Measurements from ENCODE around the gene FAM89B. TPM values are rescaled to one million over a fixed set of nuclear protein-coding genes. Genes with fewer than 3 reads are reported as not detected.

Gene FAM89B
- polyA plus RNA-seq, 1 donor (not counting 4 experiments of a cell fraction or from before 2014, with no cell fraction given): 11.5 TPM

DNA sequence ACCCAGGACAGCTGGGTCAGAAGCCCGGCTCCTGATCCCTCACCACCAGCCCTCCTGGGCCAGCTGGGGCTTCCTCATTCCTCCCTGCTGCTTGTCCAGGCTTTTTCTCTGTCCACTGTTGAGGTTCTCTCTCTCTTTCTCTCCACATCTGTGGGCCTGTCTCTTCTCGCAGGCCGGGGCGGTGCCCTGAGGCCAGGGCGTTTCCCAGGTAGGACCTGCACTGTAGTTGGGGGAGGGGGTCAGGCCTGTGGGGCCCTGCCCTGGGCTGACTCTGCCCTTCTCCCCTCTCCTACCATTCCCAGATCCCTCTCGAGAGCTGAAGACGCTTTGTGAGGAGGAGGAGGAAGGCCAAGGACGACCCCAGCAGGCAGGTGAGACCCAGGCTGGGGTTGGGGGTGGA is 8.4 kb downstream of the FAM89B start:
- Histone ChIP-seq H3K9ac (ENCODE audit: control insufficient read depth, extremely low read depth, insufficient read depth, low read length) (no peak overlapping the region), H3K9me1 (ENCODE audit: control insufficient read depth, extremely low read depth, insufficient read depth, low read length) (no peaks in the 10 kb centered on the region), H3K27me3 (ENCODE audit: control insufficient read depth, extremely low read depth, insufficient read depth, low read length) (no peaks in the 10 kb centered on the region), H2AFZ (ENCODE audit: control insufficient read depth, low read length) (no peak overlapping the region), H3K36me3 (ENCODE audit: control insufficient read depth in 2 of 2, extremely low read depth in 1 of 2, insufficient read depth in 2 of 2, low read length in 2 of 2) (peaks cover 11 to 14% of the 10 kb centered on the region in 2 experiments), H3K4me2 (ENCODE audit: control insufficient read depth, extremely low read depth, insufficient read depth, low read depth, low read length) (no peak overlapping the region), H3K9me3 (ENCODE audit: control insufficient read depth, low read depth, low read length) (no peaks in the 10 kb centered on the region), H3K79me2 (ENCODE audit: control insufficient read depth, insufficient read depth, low read length) (peaks cover 2% of the 10 kb centered on the region), H3K27ac (ENCODE audit: control insufficient read depth, insufficient read depth, low read length) (no peak overlapping the region), H4K20me1 (ENCODE audit: control insufficient read depth, extremely low read depth, insufficient read depth, low read length) (peaks cover 4% of the 10 kb centered on the region), H3K4me3 (ENCODE audit: control insufficient read depth in 2 of 3, extremely low read depth in 1 of 3, insufficient read depth in 2 of 3, low read depth in 1 of 3, low read length in 3 of 3) (no peak overlapping the region), H3K4me1 (ENCODE audit: control insufficient read depth, extremely low read depth, insufficient read depth, low read length) (peaks cover 19% of the 10 kb centered on the region)
- dilution Hi-C loops (cut with MboI; ENCODE audit: extremely low pct_ligation_motif_present, low sequenced_read_pairs): no loop called here
- FAIRE-seq (no peak), DNase-seq (ENCODE audit: low read depth, low spot score) (no peak)
- TF ChIP-seq EZH2 (IDR thresholded peaks at IDR 0.05; ENCODE audit: low read length): no peak
- TF ChIP-seq, protein P1, sequence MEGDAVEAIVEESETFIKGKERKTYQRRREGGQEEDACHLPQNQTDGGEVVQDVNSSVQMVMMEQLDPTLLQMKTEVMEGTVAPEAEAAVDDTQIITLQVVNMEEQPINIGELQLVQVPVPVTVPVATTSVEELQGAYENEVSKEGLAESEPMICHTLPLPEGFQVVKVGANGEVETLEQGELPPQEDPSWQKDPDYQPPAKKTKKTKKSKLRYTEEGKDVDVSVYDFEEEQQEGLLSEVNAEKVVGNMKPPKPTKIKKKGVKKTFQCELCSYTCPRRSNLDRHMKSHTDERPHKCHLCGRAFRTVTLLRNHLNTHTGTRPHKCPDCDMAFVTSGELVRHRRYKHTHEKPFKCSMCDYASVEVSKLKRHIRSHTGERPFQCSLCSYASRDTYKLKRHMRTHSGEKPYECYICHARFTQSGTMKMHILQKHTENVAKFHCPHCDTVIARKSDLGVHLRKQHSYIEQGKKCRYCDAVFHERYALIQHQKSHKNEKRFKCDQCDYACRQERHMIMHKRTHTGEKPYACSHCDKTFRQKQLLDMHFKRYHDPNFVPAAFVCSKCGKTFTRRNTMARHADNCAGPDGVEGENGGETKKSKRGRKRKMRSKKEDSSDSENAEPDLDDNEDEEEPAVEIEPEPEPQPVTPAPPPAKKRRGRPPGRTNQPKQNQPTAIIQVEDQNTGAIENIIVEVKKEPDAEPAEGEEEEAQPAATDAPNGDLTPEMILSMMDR (optimal IDR thresholded peaks at IDR 0.05 in 1 of 3, IDR thresholded peaks at IDR 0.05 in 1 of 3, conservative IDR thresholded peaks at IDR 0.05 in 1 of 3; ENCODE audit: extremely low read depth in 1 of 3, insufficient read depth in 2 of 3, low read length in 3 of 3): no peak

DNA sequence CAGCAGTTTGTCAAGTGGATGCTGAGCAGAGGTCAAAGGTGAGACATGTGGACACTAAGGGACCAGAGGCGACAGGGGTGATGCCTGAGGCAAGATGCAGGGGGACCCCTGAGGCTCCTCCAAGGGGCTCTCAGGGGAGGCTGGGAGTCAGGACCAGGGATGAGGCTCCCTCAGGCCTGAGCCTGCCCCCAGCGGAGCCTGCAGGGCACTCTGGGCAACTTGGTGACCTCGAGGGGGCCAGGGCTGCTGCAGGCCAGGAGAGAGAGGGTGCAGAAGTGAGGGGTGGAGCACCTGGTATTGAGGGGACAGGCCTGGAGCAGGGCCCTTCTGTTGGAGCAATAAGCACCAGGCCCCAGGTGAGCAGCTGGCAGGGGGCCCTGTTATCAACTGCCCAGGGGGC is 9.6 kb downstream of the FAM89B start:
- no peak overlapping the region for H3K4me3 ChIP-seq (ENCODE audit: control insufficient read depth in 2 of 3, extremely low read depth in 1 of 3, insufficient read depth in 2 of 3, low read depth in 1 of 3, low read length in 3 of 3)
- no peaks in the 10 kb centered on the region for H3K9me1 ChIP-seq (ENCODE audit: control insufficient read depth, extremely low read depth, insufficient read depth, low read length)
- H3K27ac ChIP-seq (ENCODE audit: control insufficient read depth, insufficient read depth, low read length): no peak overlapping the region
- no peak overlapping the region for H3K9ac ChIP-seq (ENCODE audit: control insufficient read depth, extremely low read depth, insufficient read depth, low read length)
- peaks cover 7% of the 10 kb centered on the region for H4K20me1 ChIP-seq (ENCODE audit: control insufficient read depth, extremely low read depth, insufficient read depth, low read length)
- no peaks in the 10 kb centered on the region for H3K79me2 ChIP-seq (ENCODE audit: control insufficient read depth, insufficient read depth, low read length)
- TF ChIP-seq, protein P1 (optimal IDR thresholded peaks at IDR 0.05 in 1 of 3, IDR thresholded peaks at IDR 0.05 in 1 of 3, conservative IDR thresholded peaks at IDR 0.05 in 1 of 3; ENCODE audit: extremely low read depth in 1 of 3, insufficient read depth in 2 of 3, low read length in 3 of 3): no peak
- TF ChIP-seq EZH2 (IDR thresholded peaks at IDR 0.05; ENCODE audit: low read length): no peak
- H3K4me2 ChIP-seq (ENCODE audit: control insufficient read depth, extremely low read depth, insufficient read depth, low read depth, low read length): no peak overlapping the region
- peaks cover 10% of the 10 kb centered on the region for H3K4me1 ChIP-seq (ENCODE audit: control insufficient read depth, extremely low read depth, insufficient read depth, low read length)
- DNase-seq (ENCODE audit: low read depth, low spot score) (no peak), FAIRE-seq (no peak)
- dilution Hi-C loops (cut with MboI; ENCODE audit: extremely low pct_ligation_motif_present, low sequenced_read_pairs): no loop called here
- no peaks in the 10 kb centered on the region for H3K27me3 ChIP-seq (ENCODE audit: control insufficient read depth, extremely low read depth, insufficient read depth, low read length)
- peaks cover 14 to 18% of the 10 kb centered on the region in 2 experiments for H3K36me3 ChIP-seq (ENCODE audit: control insufficient read depth in 2 of 2, extremely low read depth in 1 of 2, insufficient read depth in 2 of 2, low read length in 2 of 2)
- H2AFZ ChIP-seq (ENCODE audit: control insufficient read depth, low read length): no peak overlapping the region
- H3K9me3 ChIP-seq (ENCODE audit: control insufficient read depth, low read depth, low read length): no peaks in the 10 kb centered on the region

All from keratinocyte (primary cell).